Measurements from ENCODE around the gene NHERF1. TPM values are rescaled to one million over a fixed set of nuclear protein-coding genes. Genes with fewer than 3 reads are reported as not detected.

The NHERF1 gene
- total and polyA plus RNA-seq, 2 donors from 2014 or later: 71.3 to 448 TPM

DNA sequence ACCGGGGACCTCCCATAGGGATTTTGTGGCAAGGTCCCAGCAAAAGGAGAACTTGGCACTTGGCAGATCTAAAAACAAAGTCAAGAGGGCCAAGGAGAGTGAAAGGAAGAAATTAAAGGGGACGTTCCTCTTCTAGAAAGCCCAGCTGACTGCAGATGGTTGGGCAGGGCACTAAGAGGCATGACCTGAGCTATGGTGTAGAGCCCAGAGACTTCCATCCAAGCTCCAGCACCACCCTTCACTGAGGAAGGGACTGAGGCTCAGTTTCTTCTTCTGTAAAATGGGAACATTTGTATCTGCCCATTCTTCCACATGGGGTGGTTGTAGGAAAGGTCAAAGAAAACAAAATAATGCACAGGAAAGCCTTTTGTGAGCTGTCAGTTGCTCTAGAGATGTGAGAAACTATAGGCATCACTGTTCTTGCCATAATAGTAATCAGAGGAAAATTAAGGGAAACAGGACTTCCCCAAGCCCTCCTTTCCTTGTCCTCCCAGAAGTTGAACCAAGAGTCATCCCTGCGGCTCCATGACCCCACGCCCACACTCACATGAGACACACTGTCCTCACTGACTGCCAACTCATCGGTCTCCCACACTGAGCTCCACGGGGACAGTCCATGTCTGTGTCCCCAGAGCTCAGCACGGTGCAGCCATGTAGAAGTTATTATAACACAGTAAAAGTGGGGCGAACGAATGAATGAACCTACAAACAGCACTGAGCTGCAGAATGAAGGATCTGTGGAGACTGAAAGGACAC, 46.1 kb upstream of the NHERF1 start:
- TF ChIP-seq, protein P1, sequence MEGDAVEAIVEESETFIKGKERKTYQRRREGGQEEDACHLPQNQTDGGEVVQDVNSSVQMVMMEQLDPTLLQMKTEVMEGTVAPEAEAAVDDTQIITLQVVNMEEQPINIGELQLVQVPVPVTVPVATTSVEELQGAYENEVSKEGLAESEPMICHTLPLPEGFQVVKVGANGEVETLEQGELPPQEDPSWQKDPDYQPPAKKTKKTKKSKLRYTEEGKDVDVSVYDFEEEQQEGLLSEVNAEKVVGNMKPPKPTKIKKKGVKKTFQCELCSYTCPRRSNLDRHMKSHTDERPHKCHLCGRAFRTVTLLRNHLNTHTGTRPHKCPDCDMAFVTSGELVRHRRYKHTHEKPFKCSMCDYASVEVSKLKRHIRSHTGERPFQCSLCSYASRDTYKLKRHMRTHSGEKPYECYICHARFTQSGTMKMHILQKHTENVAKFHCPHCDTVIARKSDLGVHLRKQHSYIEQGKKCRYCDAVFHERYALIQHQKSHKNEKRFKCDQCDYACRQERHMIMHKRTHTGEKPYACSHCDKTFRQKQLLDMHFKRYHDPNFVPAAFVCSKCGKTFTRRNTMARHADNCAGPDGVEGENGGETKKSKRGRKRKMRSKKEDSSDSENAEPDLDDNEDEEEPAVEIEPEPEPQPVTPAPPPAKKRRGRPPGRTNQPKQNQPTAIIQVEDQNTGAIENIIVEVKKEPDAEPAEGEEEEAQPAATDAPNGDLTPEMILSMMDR (IDR thresholded peaks at IDR 0.05; ENCODE audit: borderline replicate concordance, extremely low read depth, insufficient read depth): no peak
- Histone ChIP-seq H3K27ac (ENCODE audit: low read depth in 2 of 2, low read length in 2 of 2) (no peak overlapping the region), H3K4me3 (ENCODE audit: low read length in 3 of 3) (no peak overlapping the region), H3K9ac (ENCODE audit: low read length in 3 of 3) (no peak overlapping the region), H3K4me1 (ENCODE audit: control insufficient read depth in 2 of 3, insufficient read depth in 2 of 3, low read depth in 1 of 3, low read length in 3 of 3) (no peaks in the 10 kb centered on the region), H3K36me3 (ENCODE audit: control insufficient read depth in 2 of 3, insufficient read depth in 3 of 3, low read length in 3 of 3) (no peaks in the 10 kb centered on the region), H3K9me3 (ENCODE audit: control insufficient read depth in 2 of 3, insufficient read depth in 1 of 3, low read length in 3 of 3) (no peaks in the 10 kb centered on the region), H3K27me3 (ENCODE audit: control insufficient read depth, insufficient read depth, low read length) (no peaks in the 10 kb centered on the region)
- intact Hi-C loops (cut with DNase I): no loop called here
- FAIRE-seq (no peak), DNase-seq (no peak)

DNA sequence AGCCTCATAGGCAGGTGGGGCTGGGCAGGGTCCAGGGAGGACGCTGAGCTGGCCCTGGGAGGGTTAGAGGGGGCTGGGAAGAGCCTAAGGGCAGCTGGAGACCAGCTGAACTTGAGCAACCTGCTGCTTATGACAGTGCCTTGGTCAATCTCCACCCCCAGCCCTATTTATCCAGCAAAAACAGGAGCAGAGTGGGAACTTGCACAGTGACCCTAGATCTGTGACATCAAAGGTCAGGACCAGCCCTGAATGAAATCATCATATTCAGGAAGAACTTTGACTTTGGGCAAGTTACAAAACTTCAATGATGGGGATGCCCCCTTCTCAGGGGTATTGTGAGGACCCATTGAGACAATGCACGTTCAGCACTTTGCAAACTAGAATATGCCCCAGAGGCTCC, 45.1 kb upstream of the NHERF1 start:
- no peaks in the 10 kb centered on the region for H3K9me3 ChIP-seq (ENCODE audit: control insufficient read depth in 2 of 3, insufficient read depth in 1 of 3, low read length in 3 of 3)
- H3K27ac ChIP-seq (ENCODE audit: low read depth in 2 of 2, low read length in 2 of 2): no peak overlapping the region
- no peaks in the 10 kb centered on the region for H3K4me1 ChIP-seq (ENCODE audit: control insufficient read depth in 2 of 3, insufficient read depth in 2 of 3, low read depth in 1 of 3, low read length in 3 of 3)
- no peak for DNase-seq
- intact Hi-C loops (cut with DNase I): no loop called here
- H3K4me3 ChIP-seq (ENCODE audit: low read length in 3 of 3): no peak overlapping the region
- H3K9ac ChIP-seq (ENCODE audit: low read length in 3 of 3): no peak overlapping the region
- TF ChIP-seq, protein P1 (IDR thresholded peaks at IDR 0.05; ENCODE audit: borderline replicate concordance, extremely low read depth, insufficient read depth): no peak
- no peaks in the 10 kb centered on the region for H3K27me3 ChIP-seq (ENCODE audit: control insufficient read depth, insufficient read depth, low read length)
- H3K36me3 ChIP-seq (ENCODE audit: control insufficient read depth in 2 of 3, insufficient read depth in 3 of 3, low read length in 3 of 3): no peaks in the 10 kb centered on the region
- FAIRE-seq: no peak

DNA sequence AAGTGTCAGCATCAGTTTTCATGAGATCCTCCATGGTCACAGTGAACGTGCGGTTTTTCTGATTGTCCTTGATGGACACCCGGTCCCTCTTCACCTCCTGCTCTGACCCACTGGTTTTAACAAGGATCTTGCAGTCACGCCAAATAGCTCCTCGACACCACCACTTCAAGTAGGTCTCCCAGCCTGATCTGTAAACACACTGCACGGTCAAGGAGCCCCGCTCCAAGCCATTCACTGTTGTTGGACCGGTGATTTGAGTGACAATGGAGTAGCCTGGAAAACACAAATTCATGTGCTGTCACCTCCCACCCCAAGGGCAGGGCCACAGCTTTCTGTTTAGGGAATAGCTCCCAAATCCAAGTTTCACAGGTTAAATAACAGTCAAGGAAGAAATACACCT, 43.9 kb upstream of the NHERF1 start:
- H3K4me3 ChIP-seq (ENCODE audit: low read length in 3 of 3): no peak overlapping the region
- DNase-seq (peak in 1 of 5 donors; percentile 18), FAIRE-seq (no peak)
- no peaks in the 10 kb centered on the region for H3K36me3 ChIP-seq (ENCODE audit: control insufficient read depth in 2 of 3, insufficient read depth in 3 of 3, low read length in 3 of 3)
- H3K27me3 ChIP-seq (ENCODE audit: control insufficient read depth, insufficient read depth, low read length): no peaks in the 10 kb centered on the region
- no peak overlapping the region for H3K27ac ChIP-seq (ENCODE audit: low read depth in 2 of 2, low read length in 2 of 2)
- H3K9me3 ChIP-seq (ENCODE audit: control insufficient read depth in 2 of 3, insufficient read depth in 1 of 3, low read length in 3 of 3): no peaks in the 10 kb centered on the region
- intact Hi-C loops (cut with DNase I): no loop called here
- H3K4me1 ChIP-seq (ENCODE audit: control insufficient read depth in 2 of 3, insufficient read depth in 2 of 3, low read depth in 1 of 3, low read length in 3 of 3): no peaks in the 10 kb centered on the region
- TF ChIP-seq, protein P1 (IDR thresholded peaks at IDR 0.05; ENCODE audit: borderline replicate concordance, extremely low read depth, insufficient read depth): no peak
- H3K9ac ChIP-seq (ENCODE audit: low read length in 3 of 3): no peak overlapping the region
